Stimulated activated naive CD8-positive, alpha-beta T cell treated with anti-CD3 and anti-CD28 coated beads, Interleukin-15, Interleukin-2, amounts not matched to agents 100 ng/mL and 50 ng/mL, for 24 hours (primary cell): ENCODE data around the gene TRIM10.

ENCODE experiments used
- H3K27ac Mint-ChIP-seq: one replicate; pipeline ENCODE4 v1.8.0; 2021; ENCODE audit warnings: mild to moderate bottlenecking, mixed read lengths
- H3K27me3 Mint-ChIP-seq: one replicate; pipeline ENCODE4 v1.8.0; 2021; ENCODE audit warnings: mixed read lengths
- H3K36me3 Mint-ChIP-seq: one replicate; pipeline ENCODE4 v1.8.0; 2021; ENCODE audit warnings: low read depth, mixed read lengths
- H3K4me1 Mint-ChIP-seq: one replicate; pipeline ENCODE4 v1.8.0; 2021; ENCODE audit warnings: low read depth, mixed read lengths
- H3K4me3 Mint-ChIP-seq: one replicate; pipeline ENCODE4 v1.8.0; 2021; ENCODE audit warnings: mild to moderate bottlenecking, mixed read lengths
- H3K9me3 Mint-ChIP-seq: one replicate; pipeline ENCODE4 v1.8.0; 2021; ENCODE audit warnings: mixed read lengths

The TRIM10 gene

GRCh38 chr6:30163090-30163917, 2.3 kb upstream of the TRIM10 start, which contains the start of gene TRIM15:
TSS of gene TRIM15 (plus strand) at chr6:30163546. CDS start at chr6:30163685, 139 bp downstream.
- Mint-ChIP-seq H3K4me3 (no peak within 1 kb of the TSS), H3K27me3 (peaks cover 43% of the 10 kb centered on the region), H3K27ac (no peak within 1 kb of the TSS), H3K9me3 (no peaks in the 10 kb centered on the region), H3K4me1 (peaks cover 18% of the 10 kb centered on the region), H3K36me3 (no peaks in the 10 kb centered on the region)

GRCh38 chr6:30162265-30163089, 1.5 kb upstream of the TRIM10 start:
- Mint-ChIP-seq H3K36me3 (no peaks in the 10 kb centered on the region), H3K9me3 (no peaks in the 10 kb centered on the region), H3K27me3 (peaks cover 37% of the 10 kb centered on the region), H3K4me1 (peaks cover 15% of the 10 kb centered on the region), H3K4me3 (no peak overlapping the region), H3K27ac (no peak overlapping the region)

- no peaks in the 10 kb centered on the region for H3K9me3 Mint-ChIP-seq
Measured at GRCh38 chr6:30160008-30160784, 815 bp downstream of the TRIM10 start.

GRCh38 chr6:30158475-30159040, 2.5 kb downstream of the TRIM10 start:
- H3K36me3 Mint-ChIP-seq = no peaks in the 10 kb centered on the region
- H3K4me3 Mint-ChIP-seq = no peak overlapping the region
- H3K27ac Mint-ChIP-seq = no peak overlapping the region
- H3K27me3 Mint-ChIP-seq = peaks cover 17% of the 10 kb centered on the region
- peaks cover 11% of the 10 kb centered on the region for H3K4me1 Mint-ChIP-seq
- no peaks in the 10 kb centered on the region for H3K9me3 Mint-ChIP-seq

More at GRCh38 chr6:30160008-30160784, 815 bp downstream of the TRIM10 start:
- H3K27ac Mint-ChIP-seq = no peak overlapping the region
- no peak overlapping the region for H3K4me3 Mint-ChIP-seq
- no peaks in the 10 kb centered on the region for H3K36me3 Mint-ChIP-seq
- peaks cover 23% of the 10 kb centered on the region for H3K27me3 Mint-ChIP-seq
- H3K4me1 Mint-ChIP-seq = peaks cover 12% of the 10 kb centered on the region

GRCh38 chr6:30157999-30158398, 3.0 kb downstream of the TRIM10 start:
- no peaks in the 10 kb centered on the region for H3K9me3 Mint-ChIP-seq
- H3K27ac Mint-ChIP-seq = no peak overlapping the region
- no peak overlapping the region for H3K4me3 Mint-ChIP-seq
- H3K4me1 Mint-ChIP-seq = peaks cover 6% of the 10 kb centered on the region
- H3K36me3 Mint-ChIP-seq = no peaks in the 10 kb centered on the region
- peaks cover 17% of the 10 kb centered on the region for H3K27me3 Mint-ChIP-seq

- H3K27ac Mint-ChIP-seq = no peak overlapping the region
- H3K36me3 Mint-ChIP-seq = no peaks in the 10 kb centered on the region
- peaks cover 4% of the 10 kb centered on the region for H3K4me1 Mint-ChIP-seq
- H3K9me3 Mint-ChIP-seq = no peaks in the 10 kb centered on the region
- no peak overlapping the region for H3K4me3 Mint-ChIP-seq
- peaks cover 17% of the 10 kb centered on the region for H3K27me3 Mint-ChIP-seq
Measured at GRCh38 chr6:30157581-30157980, 3.4 kb downstream of the TRIM10 start.

- Mint-ChIP-seq H3K27me3 (peaks cover 17% of the 10 kb centered on the region), H3K36me3 (no peaks in the 10 kb centered on the region), H3K27ac (no peak overlapping the region), H3K4me1 (no peaks in the 10 kb centered on the region), H3K9me3 (no peaks in the 10 kb centered on the region), H3K4me3 (no peak overlapping the region)
Measured at GRCh38 chr6:30156774-30157173, 4.2 kb downstream of the TRIM10 start.

- H3K27ac Mint-ChIP-seq = no peak overlapping the region
- no peaks in the 10 kb centered on the region for H3K9me3 Mint-ChIP-seq
- H3K4me3 Mint-ChIP-seq = no peak overlapping the region
- H3K27me3 Mint-ChIP-seq = peaks cover 17% of the 10 kb centered on the region
- H3K4me1 Mint-ChIP-seq = no peaks in the 10 kb centered on the region
- H3K36me3 Mint-ChIP-seq = no peaks in the 10 kb centered on the region
Measured at GRCh38 chr6:30156262-30156599, 4.8 kb downstream of the TRIM10 start.

GRCh38 chr6:30155520-30156261, 5.3 kb downstream of the TRIM10 start:
- no peak overlapping the region for H3K4me3 Mint-ChIP-seq
- no peak overlapping the region for H3K27ac Mint-ChIP-seq
- no peaks in the 10 kb centered on the region for H3K9me3 Mint-ChIP-seq
- no peaks in the 10 kb centered on the region for H3K36me3 Mint-ChIP-seq
- H3K4me1 Mint-ChIP-seq = no peaks in the 10 kb centered on the region
- H3K27me3 Mint-ChIP-seq = peaks cover 17% of the 10 kb centered on the region

GRCh38 chr6:30154709-30155519, 6.1 kb downstream of the TRIM10 start:
- H3K27ac Mint-ChIP-seq = no peak overlapping the region
- H3K4me3 Mint-ChIP-seq = no peak overlapping the region
- H3K4me1 Mint-ChIP-seq = no peaks in the 10 kb centered on the region
- H3K36me3 Mint-ChIP-seq = no peaks in the 10 kb centered on the region
- H3K27me3 Mint-ChIP-seq = peaks cover 14% of the 10 kb centered on the region
- no peaks in the 10 kb centered on the region for H3K9me3 Mint-ChIP-seq

- H3K9me3 Mint-ChIP-seq = no peaks in the 10 kb centered on the region
Measured at GRCh38 chr6:30154061-30154460, 7.0 kb downstream of the TRIM10 start.

GRCh38 chr6:30152910-30153610, 8.0 kb downstream of the TRIM10 start:
- no peak overlapping the region for H3K4me3 Mint-ChIP-seq
- no peaks in the 10 kb centered on the region for H3K36me3 Mint-ChIP-seq
- peaks cover 3% of the 10 kb centered on the region for H3K27me3 Mint-ChIP-seq
- no peak overlapping the region for H3K27ac Mint-ChIP-seq
- H3K9me3 Mint-ChIP-seq = no peaks in the 10 kb centered on the region
- no peaks in the 10 kb centered on the region for H3K4me1 Mint-ChIP-seq

More at GRCh38 chr6:30154061-30154460, 7.0 kb downstream of the TRIM10 start:
- Mint-ChIP-seq H3K4me1 (no peaks in the 10 kb centered on the region), H3K27me3 (peaks cover 8% of the 10 kb centered on the region), H3K36me3 (no peaks in the 10 kb centered on the region), H3K4me3 (no peak overlapping the region), H3K27ac (no peak overlapping the region)
